Mesothelial cell of epicardium (in vitro differentiated cells): ENCODE measurements around the gene PTPRN2. TPM values are rescaled to one million over a fixed set of nuclear protein-coding genes. Genes with fewer than 3 reads are reported as not detected.
"Not testable (repeated sequence)": the region's sequence is repeated elsewhere in the genome, so short reads cannot be mapped to it uniquely, and the experiment has no call there.

Source experiments
- DNase-seq, 2 experiments: peaks; one replicate each; pipeline ENCODE4 v3.0.0; 2021; ENCODE audit warnings: low spot score in 2 of 2; ENCODE audit not compliant: unreplicated experiment in 2 of 2
- H3K27ac Mint-ChIP-seq: 2 replicates; pipeline ENCODE4 v1.8.0; 2021; ENCODE audit warnings: mixed read lengths
- H3K27me3 Mint-ChIP-seq: 2 replicates; pipeline ENCODE4 v1.8.0; 2021; ENCODE audit warnings: low read depth, mixed read lengths
- H3K36me3 Mint-ChIP-seq: 2 replicates; pipeline ENCODE4 v1.8.0; 2021; ENCODE audit warnings: mixed read lengths
- H3K4me1 Mint-ChIP-seq: 2 replicates; pipeline ENCODE4 v1.8.0; 2021; ENCODE audit warnings: mixed read lengths
- H3K4me3 Mint-ChIP-seq: 2 replicates; pipeline ENCODE4 v1.8.0; 2021; ENCODE audit warnings: mild to moderate bottlenecking, moderate library complexity, mixed read lengths
- H3K9me3 Mint-ChIP-seq: 2 replicates; pipeline ENCODE4 v1.8.0; 2021; ENCODE audit warnings: mixed read lengths
- total RNA-seq: library from RNA; stranded (reverse); gene quantifications from 3 replicates; pipeline ENCODE4 v1.2.1, GENCODE V29; 2021
- TF ChIP-seq, protein P1 (sequence below): fragments of 200-600 bp; sonication (generic); IDR thresholded peaks from one replicate; pipeline ENCODE4 v1.5.0; 2021; ENCODE audit warnings: antibody characterized with exemption; ENCODE audit not compliant: unreplicated experiment

The PTPRN2 gene
- total RNA-seq, 1 donor from 2014 or later: 2.2 TPM

DNA sequence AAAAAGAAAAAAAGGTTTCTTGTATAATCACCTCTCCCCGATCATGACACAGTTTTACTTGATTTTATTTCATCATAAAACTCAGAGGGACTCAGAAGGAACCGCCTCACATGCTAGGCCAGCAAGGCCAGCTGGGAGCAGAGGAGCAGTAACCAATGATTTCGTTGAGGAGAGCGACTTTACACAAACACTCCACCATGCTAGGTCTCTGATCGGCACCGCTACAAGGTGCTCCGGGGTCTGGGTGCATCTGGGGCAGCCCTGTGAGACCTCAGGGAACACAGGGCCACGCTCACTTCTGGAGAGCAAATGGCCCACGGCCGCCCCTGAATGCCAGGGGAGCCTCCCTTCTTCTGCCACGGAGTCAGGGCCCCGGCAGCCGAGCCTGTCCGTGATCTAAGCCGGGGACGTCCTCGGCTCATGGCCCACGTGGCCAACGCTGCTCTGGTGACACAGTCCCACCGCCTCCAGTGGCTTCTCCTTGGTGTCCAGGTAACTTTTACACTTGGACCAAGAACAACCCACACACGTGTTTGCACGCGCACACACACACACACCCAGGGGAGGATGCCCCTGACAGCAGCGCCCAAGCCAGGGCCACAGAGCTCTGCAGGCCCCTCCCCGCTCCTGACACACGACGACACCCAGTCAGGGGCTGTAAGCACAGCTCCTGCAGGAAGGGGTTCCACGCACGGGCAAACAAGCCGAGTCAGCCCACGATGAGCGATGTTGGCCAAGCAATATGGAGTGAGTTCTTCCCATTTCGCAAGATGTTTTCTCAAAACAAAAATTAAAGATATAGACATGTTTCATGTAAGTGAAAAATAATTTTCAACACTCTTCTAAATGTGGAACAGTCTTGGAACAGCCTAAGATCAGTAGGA is 918.5 kb downstream of the PTPRN2 start:
- no peaks in the 10 kb centered on the region for H3K36me3 Mint-ChIP-seq
- H3K4me1 Mint-ChIP-seq: peaks cover 12% of the 10 kb centered on the region
- peaks cover 71% of the 10 kb centered on the region for H3K27me3 Mint-ChIP-seq
- no peak overlapping the region for H3K4me3 Mint-ChIP-seq
- TF ChIP-seq, protein P1, sequence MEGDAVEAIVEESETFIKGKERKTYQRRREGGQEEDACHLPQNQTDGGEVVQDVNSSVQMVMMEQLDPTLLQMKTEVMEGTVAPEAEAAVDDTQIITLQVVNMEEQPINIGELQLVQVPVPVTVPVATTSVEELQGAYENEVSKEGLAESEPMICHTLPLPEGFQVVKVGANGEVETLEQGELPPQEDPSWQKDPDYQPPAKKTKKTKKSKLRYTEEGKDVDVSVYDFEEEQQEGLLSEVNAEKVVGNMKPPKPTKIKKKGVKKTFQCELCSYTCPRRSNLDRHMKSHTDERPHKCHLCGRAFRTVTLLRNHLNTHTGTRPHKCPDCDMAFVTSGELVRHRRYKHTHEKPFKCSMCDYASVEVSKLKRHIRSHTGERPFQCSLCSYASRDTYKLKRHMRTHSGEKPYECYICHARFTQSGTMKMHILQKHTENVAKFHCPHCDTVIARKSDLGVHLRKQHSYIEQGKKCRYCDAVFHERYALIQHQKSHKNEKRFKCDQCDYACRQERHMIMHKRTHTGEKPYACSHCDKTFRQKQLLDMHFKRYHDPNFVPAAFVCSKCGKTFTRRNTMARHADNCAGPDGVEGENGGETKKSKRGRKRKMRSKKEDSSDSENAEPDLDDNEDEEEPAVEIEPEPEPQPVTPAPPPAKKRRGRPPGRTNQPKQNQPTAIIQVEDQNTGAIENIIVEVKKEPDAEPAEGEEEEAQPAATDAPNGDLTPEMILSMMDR: no peak
- no peak for DNase-seq
- no peaks in the 10 kb centered on the region for H3K9me3 Mint-ChIP-seq
- no peak overlapping the region for H3K27ac Mint-ChIP-seq

DNA sequence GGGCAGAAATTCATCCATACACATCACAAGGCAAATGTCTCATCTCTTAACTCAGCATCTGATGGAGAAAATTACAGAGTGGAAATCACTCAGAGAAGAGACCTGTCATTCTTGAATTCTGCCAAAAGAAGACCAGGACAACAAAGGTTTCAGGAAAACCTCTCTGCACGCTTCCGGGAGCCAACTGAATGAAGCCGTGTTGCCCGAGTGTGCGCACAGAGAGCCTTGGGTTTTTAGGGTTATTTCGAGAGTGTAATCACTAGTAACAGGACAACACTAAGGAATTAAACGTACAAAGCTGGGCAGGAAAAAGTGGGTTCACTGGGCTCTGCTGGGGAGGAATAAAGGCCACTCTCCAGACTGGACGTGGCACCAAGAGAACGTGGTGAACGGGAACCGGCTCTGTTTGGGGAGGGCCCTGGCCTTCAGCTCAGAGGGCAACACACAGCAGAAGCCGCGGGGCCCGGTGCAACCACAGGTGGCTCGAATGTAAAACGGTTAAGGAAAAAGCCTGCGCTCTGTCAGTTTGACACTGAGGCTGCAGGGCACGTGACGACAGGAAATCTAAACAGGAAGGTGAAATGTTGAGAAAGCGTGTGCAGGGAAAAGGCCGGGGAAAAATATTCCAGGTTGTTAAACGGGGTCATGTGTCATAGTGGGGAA is 919.3 kb downstream of the PTPRN2 start:
- peaks cover 15% of the 10 kb centered on the region for H3K4me1 Mint-ChIP-seq
- H3K4me3 Mint-ChIP-seq: no peak overlapping the region
- DNase-seq: no peak

DNA sequence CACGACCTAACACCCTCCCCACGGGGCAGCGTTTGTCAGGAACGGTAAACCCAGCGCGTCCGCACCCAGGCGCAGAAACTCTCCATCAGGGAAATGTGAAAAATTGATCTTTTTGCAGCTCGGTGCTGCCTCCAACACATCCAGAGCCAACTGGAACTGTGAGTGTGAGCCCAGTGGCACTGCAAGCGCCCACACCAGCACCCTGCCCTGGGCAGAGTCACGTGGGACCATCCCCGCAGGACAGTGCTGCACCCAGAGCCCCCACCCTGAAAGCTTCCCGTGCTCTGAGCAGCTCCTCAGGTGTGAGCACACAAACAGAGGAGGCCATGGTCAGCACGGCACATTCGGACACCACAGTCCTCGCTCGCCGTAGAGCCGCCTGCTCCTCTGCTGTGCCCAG is 919.9 kb downstream of the PTPRN2 start:
- TF ChIP-seq, protein P1: no peak
- DNase-seq: no peak
- Mint-ChIP-seq H3K4me3 (no peak overlapping the region), H3K4me1 (peaks cover 20% of the 10 kb centered on the region), H3K36me3 (no peaks in the 10 kb centered on the region), H3K27ac (no peak overlapping the region), H3K9me3 (no peaks in the 10 kb centered on the region), H3K27me3 (peaks cover 58% of the 10 kb centered on the region)

More for the DNA sequence above, 919.3 kb downstream of the PTPRN2 start:
- no peaks in the 10 kb centered on the region for H3K36me3 Mint-ChIP-seq
- no peak overlapping the region for H3K27ac Mint-ChIP-seq
- peaks cover 64% of the 10 kb centered on the region for H3K27me3 Mint-ChIP-seq
- TF ChIP-seq, protein P1: no peak
- H3K9me3 Mint-ChIP-seq: no peaks in the 10 kb centered on the region

DNA sequence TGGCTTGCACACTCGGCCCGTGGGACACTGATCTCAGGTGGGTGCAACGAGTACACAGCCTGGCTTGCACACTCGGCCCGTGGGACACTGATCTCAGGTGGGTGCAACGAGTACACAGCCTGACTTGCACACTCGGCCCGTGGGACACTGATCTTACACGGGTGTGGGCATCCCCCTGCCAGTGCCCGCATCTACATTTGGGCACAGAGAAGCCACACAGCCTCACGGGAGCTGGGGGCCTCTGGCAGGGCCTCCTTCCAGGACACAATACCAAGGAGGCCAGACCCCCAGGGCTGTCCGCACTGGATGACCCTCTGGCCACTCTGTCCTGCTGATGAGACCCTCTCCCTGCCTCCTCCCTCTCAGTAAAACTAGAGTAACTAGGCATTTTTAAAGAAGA is 920.4 kb downstream of the PTPRN2 start:
- no peak overlapping the region for H3K4me3 Mint-ChIP-seq
- no peak for DNase-seq
- no peaks in the 10 kb centered on the region for H3K36me3 Mint-ChIP-seq
- TF ChIP-seq, protein P1: no peak
- no peak overlapping the region for H3K27ac Mint-ChIP-seq
- H3K4me1 Mint-ChIP-seq: peaks cover 20% of the 10 kb centered on the region
- peaks cover 53% of the 10 kb centered on the region for H3K27me3 Mint-ChIP-seq
- H3K9me3 Mint-ChIP-seq: no peaks in the 10 kb centered on the region

DNA sequence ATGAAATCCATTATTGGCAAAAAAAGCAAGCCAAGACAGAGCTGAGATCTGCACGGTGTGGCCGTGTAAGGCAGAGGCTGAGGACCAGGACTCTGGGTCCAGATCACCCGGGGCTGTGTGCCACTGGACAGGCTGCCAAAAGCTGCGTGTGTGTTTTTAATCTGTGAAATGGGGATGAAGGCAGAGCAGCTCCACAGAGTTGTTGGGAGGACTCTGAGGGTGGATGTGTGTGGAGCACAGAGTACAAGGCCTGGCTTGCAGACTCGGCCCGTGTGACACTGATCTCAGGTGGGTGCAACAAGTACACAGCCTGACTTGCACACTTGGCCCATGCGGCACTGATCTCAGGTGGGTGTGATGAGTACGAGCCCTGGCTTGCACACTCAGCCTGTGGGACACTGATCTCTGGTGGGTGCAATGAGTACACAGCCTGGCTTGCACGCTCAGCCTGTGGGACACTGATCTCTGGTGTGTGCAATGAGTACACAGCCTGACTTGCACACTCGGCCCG is 921.0 kb downstream of the PTPRN2 start:
- H3K36me3 Mint-ChIP-seq: no peaks in the 10 kb centered on the region
- H3K27ac Mint-ChIP-seq: no peak overlapping the region
- H3K4me1 Mint-ChIP-seq: peaks cover 20% of the 10 kb centered on the region
- peaks cover 46% of the 10 kb centered on the region for H3K27me3 Mint-ChIP-seq
- TF ChIP-seq, protein P1: no peak
- no peak overlapping the region for H3K4me3 Mint-ChIP-seq
- DNase-seq: no peak
- H3K9me3 Mint-ChIP-seq: no peaks in the 10 kb centered on the region

DNA sequence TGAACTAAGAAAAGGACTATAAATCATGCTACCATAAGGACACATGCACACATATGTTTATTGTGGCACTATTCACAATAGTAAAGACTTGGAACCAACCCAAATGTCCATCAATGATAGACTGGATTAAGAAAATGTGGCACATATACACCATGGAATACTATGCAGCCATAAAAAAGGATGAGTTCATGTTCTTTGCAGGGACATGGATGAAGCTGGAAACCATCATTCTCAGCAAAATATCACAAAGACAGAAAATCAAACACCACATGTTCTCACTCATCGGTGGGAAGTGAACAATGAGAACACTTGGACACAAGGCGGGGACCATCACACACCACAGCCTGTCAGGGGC is 922.0 kb downstream of the PTPRN2 start:
- H3K27ac Mint-ChIP-seq, DNase-seq, H3K36me3 Mint-ChIP-seq, H3K9me3 Mint-ChIP-seq, H3K4me3 Mint-ChIP-seq: not testable (repeated sequence)
- Mint-ChIP-seq H3K27me3 (peaks cover 36% of the 10 kb centered on the region), H3K4me1 (peaks cover 19% of the 10 kb centered on the region)
